ENCODE data around the gene TUBD1. TPM values are rescaled to one million over a fixed set of nuclear protein-coding genes. Genes with fewer than 3 reads are reported as not detected.

TUBD1 gene
- total and polyA plus RNA-seq, 2 of the 13 experiments (the other 11 are each of a cell fraction or from before 2014, with no cell fraction given): 18.2 to 25.9 TPM

DNA sequence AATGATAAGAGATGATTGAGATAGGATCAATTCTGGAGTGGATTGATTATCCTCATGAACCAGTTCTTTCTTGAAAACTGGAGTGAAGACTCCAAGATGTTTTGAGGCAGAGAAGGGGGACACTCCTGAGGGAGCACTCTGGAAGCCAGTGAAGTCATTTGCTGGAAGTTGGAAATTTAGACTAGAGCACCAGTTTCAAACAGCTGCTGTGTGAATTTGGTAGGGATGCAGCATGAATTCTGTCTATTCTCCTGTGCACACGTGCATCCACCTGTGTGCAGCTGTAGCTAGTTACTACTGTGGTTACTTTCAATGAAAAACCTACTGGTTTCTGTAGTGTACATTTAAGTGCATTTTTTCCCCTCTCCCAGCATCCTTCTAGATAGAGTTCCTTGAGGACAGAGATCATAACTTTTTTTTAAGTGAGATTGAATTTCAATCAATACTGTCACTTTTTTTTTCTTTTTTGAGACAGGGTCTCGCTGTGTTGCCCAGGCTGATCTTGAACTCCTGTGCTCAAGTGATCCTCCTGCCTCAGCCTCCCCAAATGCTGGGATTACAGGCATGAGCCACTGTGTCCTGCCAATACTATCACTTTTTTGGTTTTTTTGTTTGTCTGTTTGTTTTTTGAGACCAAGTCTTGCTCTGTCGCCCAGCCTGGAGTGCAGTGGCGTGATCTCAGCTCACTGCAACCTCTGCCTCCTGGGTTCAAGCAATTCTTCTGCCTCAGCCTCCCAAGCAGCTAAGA lies 65.9 kb downstream of the TUBD1 start:
- no peak overlapping the region for H3K27ac ChIP-seq (ENCODE audit: extremely low read length, insufficient read depth, low read length)
- H3K4me3 ChIP-seq (replicated peaks in 1 of 3; ENCODE audit: insufficient read depth in 1 of 3, low read depth in 2 of 3, low read length in 3 of 3): no peak overlapping the region
- ChIA-PET POLR2A (interaction anchor here (0.8 to 3.0 kb wide), 4 partner anchors 10 to 26 kb away, joined by 4 to 79 read pairs (median 13); no protein-coding TSS in a partner anchor), CTCF (ENCODE audit: low intra/inter-chr PET ratio, low total read pairs) (no interaction called here)
- peaks cover 2 to 7% of the 10 kb centered on the region in 2 experiments; a peak in 3 of 5 replicates for H3K36me3 ChIP-seq (replicated peaks in 1 of 2; ENCODE audit: control insufficient read depth in 1 of 2, insufficient read depth in 2 of 2, low read length in 2 of 2)
- TF ChIP-seq, protein P1, sequence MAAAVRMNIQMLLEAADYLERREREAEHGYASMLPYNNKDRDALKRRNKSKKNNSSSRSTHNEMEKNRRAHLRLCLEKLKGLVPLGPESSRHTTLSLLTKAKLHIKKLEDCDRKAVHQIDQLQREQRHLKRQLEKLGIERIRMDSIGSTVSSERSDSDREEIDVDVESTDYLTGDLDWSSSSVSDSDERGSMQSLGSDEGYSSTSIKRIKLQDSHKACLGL (CRISPR knock-in tag; IDR thresholded peaks at IDR 0.05): no peak
- peak; percentile 37; the same call in 1 of the 2 replicates for TF ChIP-seq ZNF263 (CRISPR knock-in tag; IDR thresholded peaks at IDR 0.05)
- no peak overlapping the region for H3K4me2 ChIP-seq (ENCODE audit: low read depth, low read length)
- BruUV-seq (replicated peaks): no TSS peak
- no peak overlapping the region for H2AFZ ChIP-seq (ENCODE audit: low read length)
- no peak for DNase-seq (ENCODE audit: low spot score)
- no peaks in the 10 kb centered on the region for H3K27me3 ChIP-seq (ENCODE audit: control insufficient read depth in 1 of 2, insufficient read depth in 2 of 2, low read length in 2 of 2)
- FAIRE-seq: no peak
- peaks cover 15% of the 10 kb centered on the region for H3K79me2 ChIP-seq (ENCODE audit: insufficient read depth, low read length)
- in situ Hi-C loops (cut with HindIII; ENCODE audit: extremely low pct_ligation_motif_present, low pct_unique_long_range_greater_than_20kb) (no loop called here), intact Hi-C loops (cut with micrococcal nuclease; ENCODE audit: unreplicated experiment) (no loop called here)
- no peak overlapping the region for H3K9ac ChIP-seq (ENCODE audit: insufficient read depth, low read depth, low read length)
- no peaks in the 10 kb centered on the region for H4K20me1 ChIP-seq (ENCODE audit: insufficient read depth, low read length)
- H3K4me1 ChIP-seq (ENCODE audit: insufficient read depth, low read length): peaks cover 70% of the 10 kb centered on the region
- H3K9me3 ChIP-seq (ENCODE audit: low read length): no peaks in the 10 kb centered on the region
- 96% methylated on average over 4 of the region's 4 CpGs for WGBS (ENCODE audit: low lambda C conversion rate)
- ATAC-seq: no peak

DNA sequence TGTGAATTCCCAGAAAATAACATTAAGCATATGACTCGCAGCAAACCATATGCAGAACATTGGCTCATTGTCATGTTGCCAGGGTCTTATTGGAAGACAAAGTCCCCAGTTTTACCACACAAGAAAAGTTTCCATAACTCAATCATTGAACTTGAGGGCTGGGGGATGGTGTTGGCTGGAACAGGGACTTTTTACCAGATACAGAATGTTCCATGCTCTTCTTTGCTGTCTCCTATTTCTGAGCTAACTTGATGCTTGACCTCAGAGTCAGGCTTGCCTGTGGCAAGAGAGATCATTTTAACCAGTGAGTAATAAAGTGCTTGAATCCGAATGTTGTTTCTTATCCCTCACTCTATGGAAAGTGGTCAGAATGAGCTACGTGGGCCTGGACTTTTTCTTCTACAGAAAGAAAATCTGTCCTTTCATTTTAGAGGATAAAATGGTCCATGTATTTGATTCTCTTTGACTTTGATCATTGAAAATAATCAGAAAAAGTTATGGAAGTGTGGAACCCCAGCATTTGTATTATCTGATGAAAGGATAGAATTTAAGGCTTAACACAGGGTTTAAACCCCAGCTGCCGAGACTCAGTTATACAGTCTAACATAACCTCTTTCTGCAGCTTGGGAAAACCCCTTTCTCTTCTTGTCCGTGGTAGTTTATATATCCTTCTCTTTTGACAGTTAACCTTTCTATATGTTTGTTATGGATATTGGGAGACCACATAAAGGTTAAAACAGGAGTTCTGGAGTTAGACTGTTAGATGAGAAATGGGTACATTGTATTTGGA lies 67.0 kb downstream of the TUBD1 start:
- peaks cover 59% of the 10 kb centered on the region for H3K4me1 ChIP-seq (ENCODE audit: insufficient read depth, low read length)
- FAIRE-seq: peak; percentile 68
- BruUV-seq (replicated peaks): no TSS peak
- TF ChIP-seq ZNF598 (CRISPR knock-in tag; IDR thresholded peaks at IDR 0.05; ENCODE audit: borderline replicate concordance) (no peak), NR1H2 (CRISPR knock-in tag; IDR thresholded peaks at IDR 0.05; ENCODE audit: borderline replicate concordance, low read depth) (no peak), XRCC5 (optimal IDR thresholded peaks at IDR 0.05; ENCODE audit: low read length) (no peak), GTF3A (CRISPR knock-in tag; conservative IDR thresholded peaks at IDR 0.05) (no peak), SP2 (CRISPR knock-in tag; IDR thresholded peaks at IDR 0.05) (no peak), DPF2 (CRISPR knock-in tag; IDR thresholded peaks at IDR 0.05; ENCODE audit: borderline replicate concordance, low read depth) (no peak), NPAS2 (CRISPR knock-in tag; IDR thresholded peaks at IDR 0.05; ENCODE audit: borderline replicate concordance) (no peak)
- TF ChIP-seq, protein P2, sequence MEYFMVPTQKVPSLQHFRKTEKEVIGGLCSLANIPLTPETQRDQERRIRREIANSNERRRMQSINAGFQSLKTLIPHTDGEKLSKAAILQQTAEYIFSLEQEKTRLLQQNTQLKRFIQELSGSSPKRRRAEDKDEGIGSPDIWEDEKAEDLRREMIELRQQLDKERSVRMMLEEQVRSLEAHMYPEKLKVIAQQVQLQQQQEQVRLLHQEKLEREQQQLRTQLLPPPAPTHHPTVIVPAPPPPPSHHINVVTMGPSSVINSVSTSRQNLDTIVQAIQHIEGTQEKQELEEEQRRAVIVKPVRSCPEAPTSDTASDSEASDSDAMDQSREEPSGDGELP (IDR thresholded peaks at IDR 0.05; ENCODE audit: borderline replicate concordance, low read depth): no peak
- TF ChIP-seq, protein P3, sequence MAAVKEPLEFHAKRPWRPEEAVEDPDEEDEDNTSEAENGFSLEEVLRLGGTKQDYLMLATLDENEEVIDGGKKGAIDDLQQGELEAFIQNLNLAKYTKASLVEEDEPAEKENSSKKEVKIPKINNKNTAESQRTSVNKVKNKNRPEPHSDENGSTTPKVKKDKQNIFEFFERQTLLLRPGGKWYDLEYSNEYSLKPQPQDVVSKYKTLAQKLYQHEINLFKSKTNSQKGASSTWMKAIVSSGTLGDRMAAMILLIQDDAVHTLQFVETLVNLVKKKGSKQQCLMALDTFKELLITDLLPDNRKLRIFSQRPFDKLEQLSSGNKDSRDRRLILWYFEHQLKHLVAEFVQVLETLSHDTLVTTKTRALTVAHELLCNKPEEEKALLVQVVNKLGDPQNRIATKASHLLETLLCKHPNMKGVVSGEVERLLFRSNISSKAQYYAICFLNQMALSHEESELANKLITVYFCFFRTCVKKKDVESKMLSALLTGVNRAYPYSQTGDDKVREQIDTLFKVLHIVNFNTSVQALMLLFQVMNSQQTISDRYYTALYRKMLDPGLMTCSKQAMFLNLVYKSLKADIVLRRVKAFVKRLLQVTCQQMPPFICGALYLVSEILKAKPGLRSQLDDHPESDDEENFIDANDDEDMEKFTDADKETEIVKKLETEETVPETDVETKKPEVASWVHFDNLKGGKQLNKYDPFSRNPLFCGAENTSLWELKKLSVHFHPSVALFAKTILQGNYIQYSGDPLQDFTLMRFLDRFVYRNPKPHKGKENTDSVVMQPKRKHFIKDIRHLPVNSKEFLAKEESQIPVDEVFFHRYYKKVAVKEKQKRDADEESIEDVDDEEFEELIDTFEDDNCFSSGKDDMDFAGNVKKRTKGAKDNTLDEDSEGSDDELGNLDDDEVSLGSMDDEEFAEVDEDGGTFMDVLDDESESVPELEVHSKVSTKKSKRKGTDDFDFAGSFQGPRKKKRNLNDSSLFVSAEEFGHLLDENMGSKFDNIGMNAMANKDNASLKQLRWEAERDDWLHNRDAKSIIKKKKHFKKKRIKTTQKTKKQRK (IDR thresholded peaks at IDR 0.05; ENCODE audit: low read length): no peak

More for the DNA sequence above, 67.0 kb downstream of the TUBD1 start:
- ChIA-PET CTCF (ENCODE audit: low intra/inter-chr PET ratio, low total read pairs) (no interaction called here), POLR2A (interaction anchor here (0.6 to 1.9 kb wide), 2 partner anchors 12 to 78 kb away, joined by 3 to 7 read pairs; no protein-coding TSS in a partner anchor)
- 96% methylated on average over 5 of the region's 5 CpGs for WGBS (ENCODE audit: low lambda C conversion rate)
- Histone ChIP-seq H3K36me3 (replicated peaks in 1 of 2; ENCODE audit: control insufficient read depth in 1 of 2, insufficient read depth in 2 of 2, low read length in 2 of 2) (peaks cover 2 to 7% of the 10 kb centered on the region in 2 experiments; a peak in 3 of 5 replicates), H2AFZ (ENCODE audit: low read length) (no peak overlapping the region), H3K27ac (ENCODE audit: extremely low read length, insufficient read depth, low read length) (peak overlapping the region; percentile 31), H3K9ac (ENCODE audit: insufficient read depth, low read depth, low read length) (no peak overlapping the region), H3K79me2 (ENCODE audit: insufficient read depth, low read length) (peaks cover 7% of the 10 kb centered on the region), H4K20me1 (ENCODE audit: insufficient read depth, low read length) (no peaks in the 10 kb centered on the region), H3K9me3 (ENCODE audit: low read length) (no peaks in the 10 kb centered on the region), H3K4me2 (ENCODE audit: low read depth, low read length) (no peak overlapping the region), H3K27me3 (ENCODE audit: control insufficient read depth in 1 of 2, insufficient read depth in 2 of 2, low read length in 2 of 2) (no peaks in the 10 kb centered on the region), H3K4me3 (replicated peaks in 1 of 3; ENCODE audit: insufficient read depth in 1 of 3, low read depth in 2 of 3, low read length in 3 of 3) (no peak overlapping the region)
- intact Hi-C loops (cut with micrococcal nuclease; ENCODE audit: unreplicated experiment) (no loop called here), in situ Hi-C loops (cut with HindIII; ENCODE audit: extremely low pct_ligation_motif_present, low pct_unique_long_range_greater_than_20kb) (no loop called here)
- no peak for ATAC-seq
- DNase-seq (ENCODE audit: low spot score): no peak
